ENCODE data around the gene NCKAP5L.
"Not testable (repeated sequence)": the region's sequence is repeated elsewhere in the genome, so short reads cannot be mapped to it uniquely, and the experiment has no call there.

NCKAP5L gene

GRCh38 chr12:49872381-49872780 is 44.2 kb upstream of the NCKAP5L start:
- H3K36me3 ChIP-seq (ENCODE audit: control insufficient read depth in 1 of 2, insufficient read depth in 2 of 2, low read depth in 1 of 2, low read length in 2 of 2) = no peaks in the 10 kb centered on the region
- H4K91ac ChIP-seq (ENCODE audit: low read length) = peak overlapping the region; percentile 61
- DNase-seq = no peak
- no peaks in the 10 kb centered on the region for H3K9me3 ChIP-seq (ENCODE audit: control insufficient read depth, low read length)
- H2BK12ac ChIP-seq (ENCODE audit: low read length in 2 of 2) = peak overlapping the region; percentile 54 to 94
- H3K14ac ChIP-seq (ENCODE audit: low read length in 2 of 2) = peak overlapping the region in 1 of 2 experiments; percentile 45
- WGBS = 99% methylated on average over 5 of the region's 5 CpGs
- H2AFZ ChIP-seq (ENCODE audit: low read depth, low read length) = no peak overlapping the region
- H3K27me3 ChIP-seq (ENCODE audit: control insufficient read depth in 1 of 2, insufficient read depth in 1 of 2, low read length in 2 of 2) = peaks cover 0 to 18% of the 10 kb centered on the region in 2 experiments
- no peak overlapping the region for H2AK5ac ChIP-seq (ENCODE audit: low read length, severe bottlenecking)
- H2BK120ac ChIP-seq (ENCODE audit: low read depth, low read length) = peak overlapping the region; percentile 45
- H2BK5ac ChIP-seq (ENCODE audit: low read depth, low read length, poor library complexity, severe bottlenecking) = no peak overlapping the region
- no peak overlapping the region for H3K4ac ChIP-seq (ENCODE audit: low read depth in 1 of 2, low read length in 2 of 2)
- H3K18ac ChIP-seq (ENCODE audit: low read depth in 1 of 2, low read length in 2 of 2) = peak overlapping the region; percentile 29 to 41
- peaks cover 12% of the 10 kb centered on the region for H3K4me1 ChIP-seq (ENCODE audit: control insufficient read depth, insufficient read depth, low read depth, low read length)
- H3K4me3 ChIP-seq (ENCODE audit: insufficient read depth in 1 of 2, low read depth in 1 of 2, low read length in 2 of 2) = no peak overlapping the region
- H3K23ac ChIP-seq (ENCODE audit: low read length in 2 of 2) = no peak overlapping the region
- H3K9ac ChIP-seq (ENCODE audit: low read length) = peak overlapping the region; percentile 52
- H3K4me2 ChIP-seq (ENCODE audit: low read length, poor library complexity, severe bottlenecking) = no peak overlapping the region
- no peaks in the 10 kb centered on the region for H3K79me1 ChIP-seq (replicated peaks; ENCODE audit: low read length, poor library complexity, severe bottlenecking)
- peak overlapping the region; percentile 32 for H4K8ac ChIP-seq (ENCODE audit: low read length)
- no peak overlapping the region for H2BK15ac ChIP-seq (ENCODE audit: low read depth, poor library complexity, severe bottlenecking)
- no peak overlapping the region for H3K27ac ChIP-seq (ENCODE audit: low read length, poor library complexity, severe bottlenecking)

DNA sequence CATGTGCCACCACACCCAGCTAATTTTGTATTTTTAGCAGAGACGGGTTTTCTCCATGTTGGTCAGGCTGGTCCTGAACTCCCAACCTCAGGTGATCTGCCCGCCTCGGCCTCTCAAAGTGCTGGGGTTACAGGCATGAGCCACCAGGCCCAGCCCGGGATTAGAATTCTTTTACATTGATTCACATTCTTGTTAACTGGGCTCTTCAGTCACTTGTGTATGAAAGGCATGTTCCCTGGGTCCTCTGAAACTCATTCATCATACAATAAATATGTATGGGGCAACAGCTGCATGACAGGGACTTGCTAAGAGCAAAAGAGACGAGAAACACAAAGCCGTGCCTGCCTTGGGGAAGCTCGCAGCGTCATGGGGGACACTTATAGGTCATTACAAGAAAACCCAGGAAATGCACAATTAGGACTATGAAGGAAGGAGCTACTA is 43.6 kb upstream of the NCKAP5L start:
- H3K4me2 ChIP-seq (ENCODE audit: low read length, poor library complexity, severe bottlenecking); H3K23ac ChIP-seq (ENCODE audit: low read length in 2 of 2); H3K9me3 ChIP-seq (ENCODE audit: control insufficient read depth, low read length); H3K4me3 ChIP-seq (ENCODE audit: insufficient read depth in 1 of 2, low read depth in 1 of 2, low read length in 2 of 2); H2AFZ ChIP-seq (ENCODE audit: low read depth, low read length); H3K79me1 ChIP-seq (replicated peaks; ENCODE audit: low read length, poor library complexity, severe bottlenecking); H2AK5ac ChIP-seq (ENCODE audit: low read length, severe bottlenecking); H3K27ac ChIP-seq (ENCODE audit: low read length, poor library complexity, severe bottlenecking); H2BK15ac ChIP-seq (ENCODE audit: low read depth, poor library complexity, severe bottlenecking); H3K36me3 ChIP-seq (ENCODE audit: control insufficient read depth in 1 of 2, insufficient read depth in 2 of 2, low read depth in 1 of 2, low read length in 2 of 2); H2BK5ac ChIP-seq (ENCODE audit: low read depth, low read length, poor library complexity, severe bottlenecking); H3K4ac ChIP-seq (ENCODE audit: low read depth in 1 of 2, low read length in 2 of 2): not testable (repeated sequence)
- H3K27me3 ChIP-seq (ENCODE audit: control insufficient read depth in 1 of 2, insufficient read depth in 1 of 2, low read length in 2 of 2) = peaks cover under 1 to 18% of the 10 kb centered on the region in 2 experiments
- peak; percentile 57 for DNase-seq
- peak overlapping the region; percentile 45 for H2BK120ac ChIP-seq (ENCODE audit: low read depth, low read length)
- peak overlapping the region; percentile 52 for H3K9ac ChIP-seq (ENCODE audit: low read length)
- peak overlapping the region; percentile 61 for H4K91ac ChIP-seq (ENCODE audit: low read length)
- H2BK12ac ChIP-seq (ENCODE audit: low read length in 2 of 2) = peak overlapping the region in 1 of 2 experiments; percentile 54
- H3K18ac ChIP-seq (ENCODE audit: low read depth in 1 of 2, low read length in 2 of 2) = peak overlapping the region in 1 of 2 experiments; percentile 41
- H4K8ac ChIP-seq (ENCODE audit: low read length) = peak overlapping the region; percentile 32
- WGBS = 82% methylated on average over 7 of the region's 8 CpGs
- H3K4me1 ChIP-seq (ENCODE audit: control insufficient read depth, insufficient read depth, low read depth, low read length) = peaks cover 12% of the 10 kb centered on the region
- H3K14ac ChIP-seq (ENCODE audit: low read length in 2 of 2) = peak overlapping the region in 1 of 2 experiments; percentile 45

GRCh38 chr12:49871263-49871561 is 43.0 kb upstream of the NCKAP5L start:
- H3K9me3 ChIP-seq (ENCODE audit: control insufficient read depth, low read length) = no peaks in the 10 kb centered on the region
- H2BK120ac ChIP-seq (ENCODE audit: low read depth, low read length) = no peak overlapping the region
- H3K4me2 ChIP-seq (ENCODE audit: low read length, poor library complexity, severe bottlenecking) = no peak overlapping the region
- peaks cover 6 to 18% of the 10 kb centered on the region in 2 experiments for H3K27me3 ChIP-seq (ENCODE audit: control insufficient read depth in 1 of 2, insufficient read depth in 1 of 2, low read length in 2 of 2)
- H3K14ac ChIP-seq (ENCODE audit: low read length in 2 of 2) = peak overlapping the region in 1 of 2 experiments; percentile 63
- H3K79me1 ChIP-seq (replicated peaks; ENCODE audit: low read length, poor library complexity, severe bottlenecking) = no peaks in the 10 kb centered on the region
- DNase-seq = no peak
- no peak overlapping the region for H2AFZ ChIP-seq (ENCODE audit: low read depth, low read length)
- H2BK12ac ChIP-seq (ENCODE audit: low read length in 2 of 2) = peak overlapping the region; percentile 41 to 67
- H3K9ac ChIP-seq (ENCODE audit: low read length) = peak overlapping the region; percentile 7
- WGBS = 93% methylated on average over 4 of the region's 4 CpGs
- H3K18ac ChIP-seq (ENCODE audit: low read depth in 1 of 2, low read length in 2 of 2) = peak overlapping the region in 1 of 2 experiments; percentile 42
- peak overlapping the region in 1 of 2 experiments; percentile 24 for H3K4ac ChIP-seq (ENCODE audit: low read depth in 1 of 2, low read length in 2 of 2)
- H3K36me3 ChIP-seq (ENCODE audit: control insufficient read depth in 1 of 2, insufficient read depth in 2 of 2, low read depth in 1 of 2, low read length in 2 of 2) = no peaks in the 10 kb centered on the region
- peaks cover 12% of the 10 kb centered on the region for H3K4me1 ChIP-seq (ENCODE audit: control insufficient read depth, insufficient read depth, low read depth, low read length)
- no peak overlapping the region for H3K4me3 ChIP-seq (ENCODE audit: insufficient read depth in 1 of 2, low read depth in 1 of 2, low read length in 2 of 2)
- peak overlapping the region; percentile 71 for H4K91ac ChIP-seq (ENCODE audit: low read length)
- H2BK15ac ChIP-seq (ENCODE audit: low read depth, poor library complexity, severe bottlenecking) = peak overlapping the region; percentile 75
- no peak overlapping the region for H2AK5ac ChIP-seq (ENCODE audit: low read length, severe bottlenecking)
- no peak overlapping the region for H3K27ac ChIP-seq (ENCODE audit: low read length, poor library complexity, severe bottlenecking)
- H3K23ac ChIP-seq (ENCODE audit: low read length in 2 of 2) = no peak overlapping the region
- no peak overlapping the region for H2BK5ac ChIP-seq (ENCODE audit: low read depth, low read length, poor library complexity, severe bottlenecking)
- no peak overlapping the region for H4K8ac ChIP-seq (ENCODE audit: low read length)

DNA sequence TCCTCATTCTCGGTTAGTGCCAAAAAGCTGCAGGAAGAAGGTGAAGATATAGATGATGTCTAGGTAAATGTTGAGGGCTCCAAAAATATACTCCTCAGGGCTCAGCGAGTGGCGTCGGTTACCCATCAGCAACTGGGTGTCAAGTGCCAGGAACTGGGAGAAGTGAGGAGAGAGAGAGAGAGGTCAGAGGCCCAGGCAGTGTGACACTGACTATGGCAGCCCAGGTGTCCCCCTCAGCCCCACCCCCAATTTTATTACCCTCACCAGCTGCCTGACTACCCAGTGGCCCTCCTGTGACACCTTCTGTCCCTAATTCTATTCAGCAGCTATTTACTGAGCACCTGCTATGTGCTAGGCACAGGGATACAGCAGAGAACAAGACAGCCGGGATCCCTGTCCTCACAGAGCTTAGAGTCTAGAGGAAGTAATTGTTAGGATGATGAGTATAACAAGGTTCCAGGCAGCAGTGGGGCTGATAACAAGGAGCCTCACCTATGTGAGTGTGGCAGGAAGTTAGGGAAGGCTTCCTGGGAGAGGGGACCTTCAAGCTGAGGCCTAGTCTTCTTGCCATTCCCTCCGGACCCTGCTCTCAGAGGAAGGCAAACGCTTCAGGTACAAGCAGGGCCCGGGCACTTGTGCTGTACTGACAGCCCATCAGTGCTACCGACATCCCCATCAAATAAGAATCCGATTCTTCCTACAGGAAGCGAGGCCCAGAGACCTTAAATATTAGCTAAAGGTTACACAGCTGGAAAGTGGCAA is 42.5 kb upstream of the NCKAP5L start:
- Histone ChIP-seq H2BK5ac (ENCODE audit: low read depth, low read length, poor library complexity, severe bottlenecking) (no peak overlapping the region), H3K23ac (ENCODE audit: low read length in 2 of 2) (no peak overlapping the region), H3K9ac (ENCODE audit: low read length) (peak overlapping the region; percentile 7), H3K4ac (ENCODE audit: low read depth in 1 of 2, low read length in 2 of 2) (peak overlapping the region in 1 of 2 experiments; percentile 68), H3K4me3 (ENCODE audit: insufficient read depth in 1 of 2, low read depth in 1 of 2, low read length in 2 of 2) (no peak overlapping the region), H3K27ac (ENCODE audit: low read length, poor library complexity, severe bottlenecking) (no peak overlapping the region), H4K8ac (ENCODE audit: low read length) (no peak overlapping the region), H3K27me3 (ENCODE audit: control insufficient read depth in 1 of 2, insufficient read depth in 1 of 2, low read length in 2 of 2) (peaks cover 10 to 21% of the 10 kb centered on the region in 2 experiments), H2AK5ac (ENCODE audit: low read length, severe bottlenecking) (no peak overlapping the region), H2BK12ac (ENCODE audit: low read length in 2 of 2) (peak overlapping the region; percentile 41 to 67), H3K36me3 (ENCODE audit: control insufficient read depth in 1 of 2, insufficient read depth in 2 of 2, low read depth in 1 of 2, low read length in 2 of 2) (no peaks in the 10 kb centered on the region), H3K4me2 (ENCODE audit: low read length, poor library complexity, severe bottlenecking) (no peak overlapping the region), H2AFZ (ENCODE audit: low read depth, low read length) (no peak overlapping the region), H3K14ac (ENCODE audit: low read length in 2 of 2) (peak overlapping the region in 1 of 2 experiments; percentile 63), H2BK120ac (ENCODE audit: low read depth, low read length) (no peak overlapping the region), H4K91ac (ENCODE audit: low read length) (peak overlapping the region; percentile 88), H3K79me1 (replicated peaks; ENCODE audit: low read length, poor library complexity, severe bottlenecking) (no peaks in the 10 kb centered on the region), H3K4me1 (ENCODE audit: control insufficient read depth, insufficient read depth, low read depth, low read length) (peaks cover 12% of the 10 kb centered on the region), H3K18ac (ENCODE audit: low read depth in 1 of 2, low read length in 2 of 2) (peak overlapping the region; percentile 16 to 91), H3K9me3 (ENCODE audit: control insufficient read depth, low read length) (no peaks in the 10 kb centered on the region), H2BK15ac (ENCODE audit: low read depth, poor library complexity, severe bottlenecking) (peak overlapping the region; percentile 75)
- no peak for DNase-seq
- WGBS = 96% methylated on average over 8 of the region's 11 CpGs

All from mesenchymal stem cell (in vitro differentiated cells and primary cell).